Activated B cell treated with CpG ODN at 0.5 μM for 24 hours (primary cell): Measurements from ENCODE around the gene PLAC8L1. TPM values are rescaled to one million over a fixed set of nuclear protein-coding genes. Genes with fewer than 3 reads are reported as not detected.

Experiments used
- ATAC-seq: fragments of 200-7000 bp; cut with Tn5 transposase; one replicate; pipeline ENCODE4 v1.10.0; 2021; ENCODE audit warnings: low read depth, mild to moderate bottlenecking, moderate library complexity
- CTCF ChIA-PET: fragments of 350-600 bp; sonication (Branson Sonifier 250); formaldehyde crosslinking; loops from one replicate; lab custom pipeline; 2021; ENCODE audit warnings: antibody characterized with exemption; lab: Charles Lee
- POLR2A ChIA-PET: fragments of 350-600 bp; sonication (Branson Sonifier 250); formaldehyde crosslinking; loops from one replicate; lab custom pipeline; 2021; ENCODE audit warnings: antibody characterized with exemption; lab: Charles Lee
- DNase-seq: peaks from one replicate; pipeline ENCODE4 v3.0.0; 2022
- H3K27ac Mint-ChIP-seq: one replicate; pipeline ENCODE4 v1.8.0; 2020; ENCODE audit warnings: mixed read lengths
- H3K27me3 Mint-ChIP-seq: one replicate; pipeline ENCODE4 v1.8.0; 2021; ENCODE audit warnings: mixed read lengths
- H3K36me3 Mint-ChIP-seq: one replicate; pipeline ENCODE4 v1.8.0; 2021; ENCODE audit warnings: low read depth, mixed read lengths
- H3K4me1 Mint-ChIP-seq: one replicate; pipeline ENCODE4 v1.8.0; 2021; ENCODE audit warnings: mixed read lengths
- H3K4me3 Mint-ChIP-seq: one replicate; pipeline ENCODE4 v1.8.0; 2020; ENCODE audit warnings: mild to moderate bottlenecking, mixed read lengths
- H3K9me3 Mint-ChIP-seq: one replicate; pipeline ENCODE4 v1.8.0; 2020; ENCODE audit warnings: mixed read lengths
- intact Hi-C: fragments of 100-400 bp; cut with micrococcal nuclease; formaldehyde crosslinking; loops from one replicate; pipeline ENCODE4 v1.15.1; 2024
- total RNA-seq: library from RNA; stranded (reverse); gene quantifications from 2 replicates; pipeline ENCODE4 v1.2.3, GENCODE V29; 2022
- TF ChIP-seq, protein P1 (sequence below): fragments of 200-600 bp; IDR thresholded peaks from one replicate; pipeline ENCODE4 v1.8.0; 2022; ENCODE audit warnings: antibody characterized with exemption, mild to moderate bottlenecking

Gene PLAC8L1
- total RNA-seq, 1 donor from 2014 or later: 0.78 TPM

DNA sequence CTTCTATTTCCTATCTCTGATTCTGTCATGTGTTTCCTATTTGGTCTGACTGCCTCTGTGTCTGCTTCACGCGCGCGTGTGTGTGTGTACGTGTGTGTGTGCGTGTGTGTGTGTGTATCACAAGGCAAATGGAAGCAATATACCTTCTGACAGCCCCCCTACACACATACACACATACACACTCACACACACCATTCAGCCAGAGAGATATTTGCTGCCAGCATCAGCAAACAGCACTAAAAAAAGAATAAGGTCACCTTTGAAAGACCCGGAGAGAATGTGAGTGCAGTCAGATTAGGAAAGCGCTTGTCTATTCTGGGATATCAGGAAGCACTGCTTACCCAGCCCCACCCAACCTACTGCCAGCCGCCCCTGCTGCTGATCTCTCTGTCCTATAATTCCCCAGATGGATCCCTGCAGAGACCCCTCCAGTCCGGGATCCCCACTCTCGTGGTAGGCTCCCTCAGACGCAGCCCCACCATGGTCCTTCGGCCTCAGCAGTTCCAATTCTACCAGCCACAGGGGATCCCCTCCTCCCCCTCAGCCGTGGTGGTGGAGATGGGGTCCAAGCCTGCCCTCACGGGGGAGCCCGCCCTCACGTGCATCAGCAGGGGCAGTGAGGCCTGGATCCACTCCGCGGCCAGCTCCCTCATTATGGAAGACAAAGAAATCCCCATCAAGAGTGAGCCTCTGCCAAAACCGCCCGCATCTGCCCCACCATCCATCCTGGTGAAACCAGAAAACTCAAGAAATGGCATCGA lies 45.7 kb downstream of the PLAC8L1 start:
- CTCF ChIA-PET: no interaction called here
- H3K4me1 Mint-ChIP-seq: no peaks in the 10 kb centered on the region
- no peak overlapping the region for H3K27ac Mint-ChIP-seq
- POLR2A ChIA-PET: no interaction called here
- H3K9me3 Mint-ChIP-seq: no peaks in the 10 kb centered on the region
- no peak for ATAC-seq
- no peak for DNase-seq
- no peaks in the 10 kb centered on the region for H3K36me3 Mint-ChIP-seq
- TF ChIP-seq, protein P1, sequence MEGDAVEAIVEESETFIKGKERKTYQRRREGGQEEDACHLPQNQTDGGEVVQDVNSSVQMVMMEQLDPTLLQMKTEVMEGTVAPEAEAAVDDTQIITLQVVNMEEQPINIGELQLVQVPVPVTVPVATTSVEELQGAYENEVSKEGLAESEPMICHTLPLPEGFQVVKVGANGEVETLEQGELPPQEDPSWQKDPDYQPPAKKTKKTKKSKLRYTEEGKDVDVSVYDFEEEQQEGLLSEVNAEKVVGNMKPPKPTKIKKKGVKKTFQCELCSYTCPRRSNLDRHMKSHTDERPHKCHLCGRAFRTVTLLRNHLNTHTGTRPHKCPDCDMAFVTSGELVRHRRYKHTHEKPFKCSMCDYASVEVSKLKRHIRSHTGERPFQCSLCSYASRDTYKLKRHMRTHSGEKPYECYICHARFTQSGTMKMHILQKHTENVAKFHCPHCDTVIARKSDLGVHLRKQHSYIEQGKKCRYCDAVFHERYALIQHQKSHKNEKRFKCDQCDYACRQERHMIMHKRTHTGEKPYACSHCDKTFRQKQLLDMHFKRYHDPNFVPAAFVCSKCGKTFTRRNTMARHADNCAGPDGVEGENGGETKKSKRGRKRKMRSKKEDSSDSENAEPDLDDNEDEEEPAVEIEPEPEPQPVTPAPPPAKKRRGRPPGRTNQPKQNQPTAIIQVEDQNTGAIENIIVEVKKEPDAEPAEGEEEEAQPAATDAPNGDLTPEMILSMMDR: no peak
- intact Hi-C loops: no loop called here
- peaks cover 3% of the 10 kb centered on the region for H3K27me3 Mint-ChIP-seq
- no peak overlapping the region for H3K4me3 Mint-ChIP-seq

DNA sequence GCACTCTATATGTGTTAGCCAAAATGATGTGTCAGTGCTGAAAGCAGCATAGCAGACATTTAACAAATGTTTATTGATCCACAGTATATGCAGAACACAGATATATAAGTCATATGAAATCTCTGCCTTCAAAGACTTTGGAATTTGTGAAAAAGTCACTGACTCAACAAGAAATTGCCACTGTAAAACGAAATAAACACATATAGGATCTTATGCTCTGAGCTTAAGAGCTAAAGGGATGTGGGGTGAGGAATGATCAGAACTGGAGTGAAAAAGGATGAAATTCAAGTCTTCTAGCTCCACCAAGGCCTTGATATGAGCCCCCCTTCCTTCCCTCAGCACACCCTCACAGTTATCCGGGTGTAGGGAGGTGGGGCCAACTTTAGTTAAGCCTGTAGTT lies 49.9 kb downstream of the PLAC8L1 start:
- CTCF ChIA-PET: no interaction called here
- Mint-ChIP-seq H3K9me3 (no peaks in the 10 kb centered on the region), H3K27me3 (peaks cover 3% of the 10 kb centered on the region)

DNA sequence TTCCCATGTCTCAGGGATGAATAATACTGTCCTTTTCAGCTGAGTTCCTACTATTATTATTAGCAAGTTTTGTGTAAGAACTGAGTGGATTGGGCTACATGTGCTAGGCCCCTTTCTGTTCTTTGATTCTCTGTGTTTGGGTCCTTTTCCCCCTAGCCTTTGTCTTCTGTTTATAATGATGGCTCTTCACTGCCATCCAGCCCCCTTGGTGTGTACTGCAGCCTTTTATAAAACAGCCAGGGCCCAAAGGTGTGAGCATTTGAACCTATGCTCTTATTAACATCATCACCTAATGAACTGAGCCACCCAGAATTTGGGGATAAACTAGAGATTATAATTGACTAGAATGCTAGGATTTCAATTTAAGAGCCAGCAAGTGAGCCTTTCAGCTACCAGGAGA lies 52.6 kb downstream of the PLAC8L1 start:
- intact Hi-C loops: no loop called here
- ATAC-seq: no peak

More for the DNA sequence above, 49.9 kb downstream of the PLAC8L1 start:
- Mint-ChIP-seq H3K36me3 (no peaks in the 10 kb centered on the region), H3K27ac (no peak overlapping the region), H3K4me3 (no peak overlapping the region), H3K4me1 (no peaks in the 10 kb centered on the region)
- POLR2A ChIA-PET: no interaction called here
- intact Hi-C loops: no loop called here
- TF ChIP-seq, protein P1: no peak
- DNase-seq (no peak), ATAC-seq (no peak)

DNA sequence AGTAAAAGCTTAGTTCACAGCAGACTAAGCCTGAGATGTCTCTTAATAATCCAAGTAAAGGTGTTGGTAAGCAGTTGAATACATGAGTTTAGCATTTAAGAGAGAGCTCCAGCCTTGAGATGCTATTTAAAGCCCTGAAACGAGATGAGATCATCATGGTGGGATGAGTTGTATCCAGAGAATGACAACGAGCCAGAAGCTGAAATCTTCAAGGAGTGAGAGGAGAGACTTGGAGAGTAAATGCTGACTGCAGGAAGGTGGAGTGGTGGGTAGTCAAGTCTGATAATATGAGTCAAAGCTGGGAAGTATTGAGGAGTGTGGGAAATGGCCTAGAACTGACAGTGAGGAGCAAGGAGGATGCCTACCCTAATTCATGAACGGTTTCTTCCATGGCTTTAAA lies 53.7 kb downstream of the PLAC8L1 start:
- intact Hi-C loops: no loop called here
- Mint-ChIP-seq H3K4me3 (no peak overlapping the region), H3K27ac (no peak overlapping the region), H3K27me3 (peaks cover 5% of the 10 kb centered on the region), H3K36me3 (no peaks in the 10 kb centered on the region), H3K9me3 (no peaks in the 10 kb centered on the region), H3K4me1 (no peaks in the 10 kb centered on the region)
- CTCF ChIA-PET: interaction anchor here (1.7 kb wide), 1 partner anchor 10 kb away, joined by 5 read pairs; no protein-coding TSS in a partner anchor
- DNase-seq: no peak
- TF ChIP-seq, protein P1: no peak
- POLR2A ChIA-PET: no interaction called here
- no peak for ATAC-seq

More for the DNA sequence above, 52.6 kb downstream of the PLAC8L1 start:
- Mint-ChIP-seq H3K4me1 (no peaks in the 10 kb centered on the region), H3K36me3 (no peaks in the 10 kb centered on the region), H3K27ac (no peak overlapping the region), H3K9me3 (no peaks in the 10 kb centered on the region), H3K27me3 (peaks cover 5% of the 10 kb centered on the region), H3K4me3 (no peak overlapping the region)
- CTCF ChIA-PET: no interaction called here
- TF ChIP-seq, protein P1: no peak
- no peak for DNase-seq
- POLR2A ChIA-PET: no interaction called here

DNA sequence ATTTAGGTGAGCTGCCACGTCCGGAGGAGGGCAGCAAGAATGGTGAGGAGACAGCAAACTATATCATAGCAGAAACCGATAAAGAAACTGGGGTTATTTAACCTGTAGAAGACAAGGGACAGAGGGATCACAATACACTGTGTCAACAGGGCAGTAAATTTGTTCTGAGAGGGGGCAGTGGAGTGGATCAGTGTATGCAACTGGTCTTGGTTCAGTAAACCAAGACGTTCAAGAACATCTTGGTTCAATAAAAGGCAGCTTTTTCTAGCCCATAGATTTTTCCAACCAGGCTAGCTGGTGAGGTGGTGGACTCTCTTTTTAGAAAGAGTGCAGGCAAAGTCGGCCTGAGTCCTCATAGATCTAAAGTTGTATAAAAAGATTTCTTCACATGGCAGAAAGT lies 55.3 kb downstream of the PLAC8L1 start:
- intact Hi-C loops: no loop called here
- no peaks in the 10 kb centered on the region for H3K9me3 Mint-ChIP-seq
- TF ChIP-seq, protein P1: no peak
- DNase-seq: no peak
- H3K27me3 Mint-ChIP-seq: peaks cover 7% of the 10 kb centered on the region
- H3K27ac Mint-ChIP-seq: no peak overlapping the region
- no peak for ATAC-seq
- no peaks in the 10 kb centered on the region for H3K36me3 Mint-ChIP-seq
- H3K4me1 Mint-ChIP-seq: no peaks in the 10 kb centered on the region
- CTCF ChIA-PET: interaction anchor here (1.7 kb wide), 1 partner anchor 9 kb away, joined by 5 read pairs; no protein-coding TSS in a partner anchor
- no peak overlapping the region for H3K4me3 Mint-ChIP-seq
- POLR2A ChIA-PET: no interaction called here
